ENCODE results near the gene NPTXR. TPM values are rescaled to one million over a fixed set of nuclear protein-coding genes. Genes with fewer than 3 reads are reported as not detected.

Gene NPTXR
- total and polyA plus RNA-seq, 4 donors: 0.05 to 0.45 (median 0.16) TPM

DNA sequence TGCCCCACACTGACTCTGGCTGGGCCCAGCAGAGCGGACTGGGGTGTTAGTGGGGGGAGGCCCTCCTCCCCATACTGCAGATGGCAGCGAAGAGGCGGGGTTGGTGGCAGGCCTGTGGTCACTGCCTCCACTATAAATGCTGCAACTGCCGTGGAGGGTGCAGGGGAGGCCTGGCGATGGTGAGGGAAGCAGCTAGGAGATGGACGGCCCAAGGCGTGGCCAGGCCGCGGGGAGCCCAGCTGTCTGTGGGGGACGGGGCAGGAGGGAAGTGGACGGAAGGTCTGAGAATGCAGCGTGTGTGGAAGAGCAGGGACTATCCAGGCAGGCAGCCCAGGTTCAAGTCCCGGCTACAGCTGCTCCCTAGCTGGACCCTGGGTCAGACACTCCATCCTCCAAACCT is 68.2 kb downstream of the NPTXR start:
- Histone ChIP-seq H3K27ac (ENCODE audit: low read depth in 1 of 2, low read length in 2 of 2) (no peak overlapping the region), H3K36me3 (ENCODE audit: control insufficient read depth in 4 of 4, insufficient read depth in 3 of 4, low read depth in 1 of 4, low read length in 3 of 4) (peaks cover 0 to 8% (median 3%) of the 10 kb centered on the region in 4 donors), H3K4me3 (ENCODE audit: low read depth in 1 of 3, low read length in 3 of 3) (no peak overlapping the region), H3K4me1 (ENCODE audit: control insufficient read depth in 4 of 4, insufficient read depth in 4 of 4, low read length in 3 of 4) (no peaks in the 10 kb centered on the region), H3K9ac (ENCODE audit: low read depth in 1 of 2, low read length in 2 of 2) (no peak overlapping the region), H3K9me3 (ENCODE audit: control insufficient read depth in 4 of 4, low read length in 3 of 4) (no peaks in the 10 kb centered on the region), H3K27me3 (ENCODE audit: control insufficient read depth in 4 of 4, insufficient read depth in 4 of 4, low read length in 3 of 4) (no peaks in the 10 kb centered on the region)
- 85% methylated on average over 13 of the region's 13 CpGs for WGBS
- DNase-seq (ENCODE audit: low spot score): no peak
- TF ChIP-seq SP1 (IDR thresholded peaks at IDR 0.05) (no peak), NR2F2 (IDR thresholded peaks at IDR 0.05) (no peak), RXRA (IDR thresholded peaks at IDR 0.05) (no peak), ATF3 (IDR thresholded peaks at IDR 0.05) (no peak), TAF1 (conservative IDR thresholded peaks at IDR 0.05) (no peak), YY1 (IDR thresholded peaks at IDR 0.05) (no peak), RAD21 (IDR thresholded peaks at IDR 0.05) (no peak)

DNA sequence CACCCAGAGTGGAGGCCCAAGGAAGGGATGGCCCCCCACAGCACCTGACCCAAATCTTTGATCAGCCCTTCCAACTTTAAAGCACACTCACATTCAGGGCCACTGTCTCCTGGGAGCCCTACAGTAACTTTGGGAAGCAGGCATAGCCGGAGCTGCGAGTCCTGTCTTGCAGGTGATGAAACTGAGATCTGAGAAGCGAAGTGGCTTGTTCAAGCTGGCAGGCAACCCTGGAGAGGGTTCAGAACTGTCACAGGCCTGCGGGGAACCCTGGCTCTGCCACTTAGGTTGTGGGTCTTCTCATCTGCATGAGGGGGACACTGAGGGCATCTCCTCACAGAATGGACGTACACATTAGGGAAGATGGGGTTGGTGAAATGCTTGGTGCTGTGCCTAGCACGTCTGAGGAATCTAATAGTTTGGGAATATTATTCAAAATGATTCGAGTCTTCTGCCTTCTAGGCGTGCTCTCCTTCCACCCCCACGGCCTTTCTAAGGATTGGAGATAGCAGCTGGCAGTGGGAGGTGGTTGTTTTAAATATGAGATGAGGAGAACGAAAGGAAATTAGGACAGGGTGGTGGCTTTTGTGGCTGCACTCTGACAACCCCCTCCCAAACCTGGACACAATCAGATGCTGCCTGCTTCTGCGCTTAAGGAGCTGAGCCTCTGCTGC is 69.2 kb downstream of the NPTXR start:
- DNase-seq (ENCODE audit: low spot score): no peak
- Histone ChIP-seq H3K4me1 (ENCODE audit: control insufficient read depth in 4 of 4, insufficient read depth in 4 of 4, low read length in 3 of 4) (no peaks in the 10 kb centered on the region), H3K4me3 (ENCODE audit: low read depth in 1 of 3, low read length in 3 of 3) (no peak overlapping the region), H3K36me3 (ENCODE audit: control insufficient read depth in 4 of 4, insufficient read depth in 3 of 4, low read depth in 1 of 4, low read length in 3 of 4) (peaks cover 0 to 5% (median 0%) of the 10 kb centered on the region in 4 donors), H3K27me3 (ENCODE audit: control insufficient read depth in 4 of 4, insufficient read depth in 4 of 4, low read length in 3 of 4) (no peaks in the 10 kb centered on the region), H3K9me3 (ENCODE audit: control insufficient read depth in 4 of 4, low read length in 3 of 4) (no peaks in the 10 kb centered on the region), H3K9ac (ENCODE audit: low read depth in 1 of 2, low read length in 2 of 2) (no peak overlapping the region), H3K27ac (ENCODE audit: low read depth in 1 of 2, low read length in 2 of 2) (no peak overlapping the region)
- TF ChIP-seq SP1 (IDR thresholded peaks at IDR 0.05): no peak
- no peak for TF ChIP-seq YY1 (IDR thresholded peaks at IDR 0.05)
- no peak for TF ChIP-seq ZBTB33 (IDR thresholded peaks at IDR 0.05)
- WGBS: 86% methylated on average over 11 of the region's 11 CpGs

GRCh38 chr22:38773363-38773946 is 70.4 kb downstream of the NPTXR start:
- TF ChIP-seq YY1 (IDR thresholded peaks at IDR 0.05): no peak
- no peak for TF ChIP-seq SP1 (IDR thresholded peaks at IDR 0.05)
- H3K4me3 ChIP-seq (ENCODE audit: low read depth in 1 of 3, low read length in 3 of 3): no peak overlapping the region
- WGBS: 91% methylated on average over 4 of the region's 4 CpGs

DNA sequence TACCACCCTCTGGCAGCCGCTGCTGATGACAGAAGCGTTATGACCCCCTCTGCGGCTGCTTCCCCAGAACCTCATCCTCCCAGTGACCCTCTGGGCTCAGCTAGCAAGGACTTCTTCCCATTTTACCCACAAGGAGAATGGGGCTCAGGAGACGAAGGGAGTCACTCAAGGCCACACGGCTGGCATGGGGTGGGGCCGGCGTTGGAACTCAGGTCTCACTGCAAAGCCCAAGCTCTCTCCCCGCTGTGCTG is 71.3 kb downstream of the NPTXR start:
- Histone ChIP-seq H3K27ac (ENCODE audit: low read depth in 1 of 2, low read length in 2 of 2) (no peak overlapping the region), H3K9me3 (ENCODE audit: control insufficient read depth in 4 of 4, low read length in 3 of 4) (no peaks in the 10 kb centered on the region), H3K36me3 (ENCODE audit: control insufficient read depth in 4 of 4, insufficient read depth in 3 of 4, low read depth in 1 of 4, low read length in 3 of 4) (no peaks in the 10 kb centered on the region), H3K9ac (ENCODE audit: low read depth in 1 of 2, low read length in 2 of 2) (no peak overlapping the region), H3K27me3 (ENCODE audit: control insufficient read depth in 4 of 4, insufficient read depth in 4 of 4, low read length in 3 of 4) (no peaks in the 10 kb centered on the region), H3K4me1 (ENCODE audit: control insufficient read depth in 4 of 4, insufficient read depth in 4 of 4, low read length in 3 of 4) (no peaks in the 10 kb centered on the region), H3K4me3 (ENCODE audit: low read depth in 1 of 3, low read length in 3 of 3) (no peak overlapping the region)
- TF ChIP-seq RAD21 (IDR thresholded peaks at IDR 0.05): no peak
- no peak for TF ChIP-seq RXRA (IDR thresholded peaks at IDR 0.05)
- TF ChIP-seq CTCF (IDR thresholded peaks at IDR 0.05; ENCODE audit: low read depth, low read length, missing input control): no peak
- TF ChIP-seq EGR1 (IDR thresholded peaks at IDR 0.05; ENCODE audit: low read depth in 2 of 2): no peak
- no peak for TF ChIP-seq TAF1 (conservative IDR thresholded peaks at IDR 0.05)
- TF ChIP-seq, protein P1, sequence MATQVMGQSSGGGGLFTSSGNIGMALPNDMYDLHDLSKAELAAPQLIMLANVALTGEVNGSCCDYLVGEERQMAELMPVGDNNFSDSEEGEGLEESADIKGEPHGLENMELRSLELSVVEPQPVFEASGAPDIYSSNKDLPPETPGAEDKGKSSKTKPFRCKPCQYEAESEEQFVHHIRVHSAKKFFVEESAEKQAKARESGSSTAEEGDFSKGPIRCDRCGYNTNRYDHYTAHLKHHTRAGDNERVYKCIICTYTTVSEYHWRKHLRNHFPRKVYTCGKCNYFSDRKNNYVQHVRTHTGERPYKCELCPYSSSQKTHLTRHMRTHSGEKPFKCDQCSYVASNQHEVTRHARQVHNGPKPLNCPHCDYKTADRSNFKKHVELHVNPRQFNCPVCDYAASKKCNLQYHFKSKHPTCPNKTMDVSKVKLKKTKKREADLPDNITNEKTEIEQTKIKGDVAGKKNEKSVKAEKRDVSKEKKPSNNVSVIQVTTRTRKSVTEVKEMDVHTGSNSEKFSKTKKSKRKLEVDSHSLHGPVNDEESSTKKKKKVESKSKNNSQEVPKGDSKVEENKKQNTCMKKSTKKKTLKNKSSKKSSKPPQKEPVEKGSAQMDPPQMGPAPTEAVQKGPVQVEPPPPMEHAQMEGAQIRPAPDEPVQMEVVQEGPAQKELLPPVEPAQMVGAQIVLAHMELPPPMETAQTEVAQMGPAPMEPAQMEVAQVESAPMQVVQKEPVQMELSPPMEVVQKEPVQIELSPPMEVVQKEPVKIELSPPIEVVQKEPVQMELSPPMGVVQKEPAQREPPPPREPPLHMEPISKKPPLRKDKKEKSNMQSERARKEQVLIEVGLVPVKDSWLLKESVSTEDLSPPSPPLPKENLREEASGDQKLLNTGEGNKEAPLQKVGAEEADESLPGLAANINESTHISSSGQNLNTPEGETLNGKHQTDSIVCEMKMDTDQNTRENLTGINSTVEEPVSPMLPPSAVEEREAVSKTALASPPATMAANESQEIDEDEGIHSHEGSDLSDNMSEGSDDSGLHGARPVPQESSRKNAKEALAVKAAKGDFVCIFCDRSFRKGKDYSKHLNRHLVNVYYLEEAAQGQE (IDR thresholded peaks at IDR 0.05): no peak
- TF ChIP-seq NR2F2 (IDR thresholded peaks at IDR 0.05): no peak
- TF ChIP-seq FOXA2 (IDR thresholded peaks at IDR 0.05): no peak
- TF ChIP-seq, protein P2, sequence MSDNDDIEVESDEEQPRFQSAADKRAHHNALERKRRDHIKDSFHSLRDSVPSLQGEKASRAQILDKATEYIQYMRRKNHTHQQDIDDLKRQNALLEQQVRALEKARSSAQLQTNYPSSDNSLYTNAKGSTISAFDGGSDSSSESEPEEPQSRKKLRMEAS (IDR thresholded peaks at IDR 0.05): no peak
- TF ChIP-seq ATF3 (IDR thresholded peaks at IDR 0.05): no peak
- WGBS: 95% methylated on average over 8 of the region's 8 CpGs
- no peak for DNase-seq (ENCODE audit: low spot score)

More at GRCh38 chr22:38773363-38773946, 70.4 kb downstream of the NPTXR start:
- no peaks in the 10 kb centered on the region for H3K4me1 ChIP-seq (ENCODE audit: control insufficient read depth in 4 of 4, insufficient read depth in 4 of 4, low read length in 3 of 4)
- no peak overlapping the region for H3K27ac ChIP-seq (ENCODE audit: low read depth in 1 of 2, low read length in 2 of 2)
- no peaks in the 10 kb centered on the region for H3K9me3 ChIP-seq (ENCODE audit: control insufficient read depth in 4 of 4, low read length in 3 of 4)
- no peak overlapping the region for H3K9ac ChIP-seq (ENCODE audit: low read depth in 1 of 2, low read length in 2 of 2)
- DNase-seq (ENCODE audit: low spot score): no peak
- no peaks in the 10 kb centered on the region for H3K27me3 ChIP-seq (ENCODE audit: control insufficient read depth in 4 of 4, insufficient read depth in 4 of 4, low read length in 3 of 4)
- no peaks in the 10 kb centered on the region for H3K36me3 ChIP-seq (ENCODE audit: control insufficient read depth in 4 of 4, insufficient read depth in 3 of 4, low read depth in 1 of 4, low read length in 3 of 4)

Data from liver (tissue), 9 donors.